AML-193 (cell line): ENCODE measurements around the gene TAOK3.
"Not testable (repeated sequence)": the region's sequence is repeated elsewhere in the genome, so short reads cannot be mapped to it uniquely, and the experiment has no call there.

Experiments used
- DNase-seq, 2 experiments: peaks; one replicate each; lab custom pipeline; 2025; lab: John Stamatoyannopoulos, UW

The TAOK3 gene

DNA sequence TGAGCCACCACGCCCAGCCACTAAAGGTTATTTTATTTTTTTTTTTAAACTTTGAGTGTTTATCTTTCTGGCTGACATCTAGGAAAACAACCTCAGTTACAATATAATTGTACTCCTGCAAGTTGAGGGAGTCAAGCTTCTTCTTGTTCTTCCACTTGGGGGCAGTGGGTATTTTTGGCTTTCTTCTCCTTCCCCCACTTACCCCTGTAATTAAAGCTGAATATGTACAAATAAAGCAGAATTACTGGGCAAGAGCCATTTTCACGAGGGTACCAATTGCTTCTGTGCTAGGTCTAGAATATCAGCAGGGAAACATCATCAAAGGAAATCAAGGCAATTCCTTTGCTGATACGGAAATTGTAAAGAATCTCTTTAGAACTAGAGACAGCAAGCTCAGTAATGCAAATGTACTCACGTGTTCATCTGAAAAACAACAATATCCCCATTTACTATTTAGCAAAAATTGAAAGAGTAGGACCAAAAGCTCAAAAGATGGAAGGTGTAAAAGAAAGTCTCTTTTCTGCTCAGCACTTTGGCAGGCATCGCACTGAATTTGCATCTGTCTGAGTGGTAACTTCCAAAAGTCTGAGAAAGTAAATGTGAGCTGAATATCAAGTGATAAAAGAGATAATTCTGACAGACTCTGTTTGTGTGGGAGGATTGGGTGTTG is 72.8 kb downstream of the TAOK3 start:
- peak; percentile 8 to 9 for DNase-seq

DNA sequence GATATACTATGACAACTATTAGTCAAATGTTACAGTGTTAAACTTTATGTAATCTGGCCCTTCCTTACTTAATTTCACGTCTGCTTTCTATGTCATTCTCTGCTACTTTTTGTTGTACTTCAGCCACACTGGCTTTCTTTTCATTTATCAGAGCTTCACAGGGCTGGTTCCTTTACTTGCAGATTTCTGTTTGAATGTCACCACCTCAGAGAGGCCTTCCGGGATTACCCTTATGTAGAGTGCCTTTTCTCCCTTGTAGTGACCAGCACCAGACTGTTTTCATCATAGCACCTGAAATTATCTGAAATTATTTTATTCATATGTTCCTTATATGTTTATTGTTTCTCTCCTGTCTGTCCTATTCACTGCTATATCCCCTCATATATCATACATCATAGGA is 75.4 kb downstream of the TAOK3 start:
- no peak for DNase-seq

- DNase-seq = no peak
Observed at GRCh38 chr12:118292836-118293235, 79.9 kb downstream of the TAOK3 start.

DNA sequence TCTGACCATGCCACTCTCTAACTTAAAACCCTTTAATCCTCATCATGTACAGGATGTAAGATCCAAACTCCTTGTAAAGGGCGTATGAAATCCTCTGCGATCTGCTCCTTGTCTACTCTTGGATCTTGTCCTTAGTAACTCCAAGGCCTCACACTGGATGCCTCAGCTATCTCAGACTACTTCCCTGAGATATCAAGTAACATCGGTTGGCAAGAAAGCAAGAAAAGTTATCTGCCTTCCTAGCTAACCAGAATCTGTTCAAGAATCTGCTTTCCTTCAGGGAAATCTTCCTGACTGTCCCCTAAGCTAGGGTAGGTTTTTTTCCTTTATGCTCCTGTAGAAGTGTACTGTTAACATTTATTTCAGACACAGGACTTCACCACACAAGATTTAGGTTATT is 82.6 kb downstream of the TAOK3 start:
- DNase-seq = no peak

- no peak for DNase-seq
Observed at GRCh38 chr12:118288174-118288573, 84.5 kb downstream of the TAOK3 start.

- no peak for DNase-seq
Observed at GRCh38 chr12:118287728-118288127, 85.0 kb downstream of the TAOK3 start.

DNA sequence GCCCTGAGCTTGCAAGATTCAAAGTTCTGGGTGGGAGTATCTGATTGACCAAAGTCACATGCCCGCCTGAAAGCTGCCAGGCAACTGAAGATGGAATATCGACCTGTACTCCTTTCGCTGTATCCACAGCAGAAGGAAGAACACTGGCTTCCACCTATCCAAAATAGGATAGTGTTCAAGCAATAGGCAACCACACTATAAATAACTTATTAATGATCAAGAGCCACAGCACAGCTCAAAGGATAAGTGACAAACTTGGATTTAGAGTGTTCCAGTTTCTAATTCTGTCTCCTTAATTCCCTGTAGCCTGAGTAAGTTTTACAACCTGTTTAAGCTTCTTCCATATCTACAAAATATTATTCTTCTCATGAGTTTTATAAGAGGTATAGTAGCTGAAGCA is 89.9 kb downstream of the TAOK3 start:
- no peak for DNase-seq

- DNase-seq = not testable (repeated sequence)
Observed at GRCh38 chr12:118278288-118278687, 94.4 kb downstream of the TAOK3 start.

- DNase-seq = no peak
Observed at GRCh38 chr12:118274066-118274465, 98.6 kb downstream of the TAOK3 start.

- DNase-seq = no peak
Observed at GRCh38 chr12:118271770-118272417, 100.8 kb downstream of the TAOK3 start.

GRCh38 chr12:118271183-118271582 is 101.5 kb downstream of the TAOK3 start:
- no peak for DNase-seq

DNA sequence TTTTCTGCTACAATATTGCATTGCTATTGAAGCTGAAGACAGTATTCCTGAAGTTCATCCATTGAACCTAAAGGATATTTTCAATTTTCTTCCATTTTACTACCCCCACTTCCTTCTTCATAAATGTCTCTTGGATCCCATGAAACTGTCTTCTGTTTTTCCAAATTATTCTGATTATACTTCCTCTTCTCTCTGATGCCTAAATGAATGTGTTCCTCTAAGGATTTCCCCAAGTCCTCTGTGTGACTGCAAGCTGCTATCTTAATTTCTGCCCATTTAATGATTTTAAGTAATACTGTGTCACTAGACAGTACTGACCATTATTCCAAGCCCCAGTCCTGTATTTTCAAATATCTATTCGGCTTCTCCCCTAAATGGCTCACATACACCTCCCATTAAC is 102.9 kb downstream of the TAOK3 start:
- DNase-seq = no peak

- no peak for DNase-seq
Observed at GRCh38 chr12:118259079-118259478, 113.6 kb downstream of the TAOK3 start.

DNA sequence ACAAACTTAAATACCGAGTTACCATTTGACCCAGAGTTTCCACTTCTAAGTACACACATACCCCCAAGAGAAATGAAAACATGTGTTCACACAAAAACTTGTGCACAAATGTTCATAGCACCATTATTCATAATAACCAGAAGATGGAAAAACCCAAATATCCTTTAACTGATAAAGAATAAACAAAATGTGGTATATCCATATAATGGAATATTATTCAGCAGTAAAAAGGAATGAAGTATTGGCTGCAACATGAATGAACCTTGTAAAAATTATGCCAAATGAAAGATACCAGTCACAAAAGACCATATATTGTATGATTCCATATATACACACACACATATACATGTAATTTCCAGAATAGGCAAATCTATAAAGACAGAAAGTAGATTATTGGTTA is 116.4 kb downstream of the TAOK3 start:
- DNase-seq = no peak

DNA sequence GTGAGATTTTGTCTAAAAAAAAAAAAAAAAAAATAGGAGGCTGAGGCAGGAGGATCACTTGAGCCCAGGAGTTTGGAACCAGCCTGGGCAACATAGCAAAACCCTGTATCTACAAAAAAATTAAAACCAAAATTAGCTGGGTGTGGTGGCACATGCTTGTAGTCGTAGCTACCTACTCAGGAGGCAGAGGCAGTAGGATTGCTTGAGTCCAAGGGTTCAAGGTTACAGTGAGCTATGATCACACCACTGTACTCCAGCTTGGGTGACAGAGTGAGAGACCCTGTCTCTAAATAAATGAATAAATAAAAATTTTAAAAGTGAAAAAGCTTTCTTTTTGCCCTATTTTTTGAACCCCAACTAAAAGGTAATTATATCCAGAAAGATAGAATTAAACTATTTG is 123.2 kb downstream of the TAOK3 start:
- DNase-seq = no peak

- DNase-seq = not testable (repeated sequence)
Observed at GRCh38 chr12:118245886-118246285, 126.8 kb downstream of the TAOK3 start.

DNA sequence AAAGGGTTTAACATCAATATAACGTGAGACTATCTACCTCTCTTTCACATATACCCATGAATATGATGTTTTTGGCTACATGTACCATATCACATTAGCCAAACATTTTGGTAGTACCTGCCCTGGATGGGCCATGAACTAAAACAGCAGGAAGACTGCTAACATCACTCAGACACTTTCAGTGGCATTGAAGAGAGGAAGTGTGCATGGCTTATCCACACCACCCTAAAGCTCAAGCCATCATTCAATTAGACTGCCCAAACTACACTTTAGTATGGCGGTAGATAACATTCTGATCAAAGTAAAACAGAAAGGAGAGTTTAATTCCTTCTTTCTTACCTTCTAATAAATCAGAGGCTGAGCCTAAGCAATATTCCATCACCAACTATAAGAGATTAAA is 133.8 kb downstream of the TAOK3 start:
- no peak for DNase-seq

- no peak for DNase-seq
Observed at GRCh38 chr12:118237908-118238307, 134.8 kb downstream of the TAOK3 start.

GRCh38 chr12:118237052-118237665 is 135.5 kb downstream of the TAOK3 start:
- peak; percentile 48 to 52 for DNase-seq

GRCh38 chr12:118220702-118221101 is 152.0 kb downstream of the TAOK3 start:
- no peak for DNase-seq

DNA sequence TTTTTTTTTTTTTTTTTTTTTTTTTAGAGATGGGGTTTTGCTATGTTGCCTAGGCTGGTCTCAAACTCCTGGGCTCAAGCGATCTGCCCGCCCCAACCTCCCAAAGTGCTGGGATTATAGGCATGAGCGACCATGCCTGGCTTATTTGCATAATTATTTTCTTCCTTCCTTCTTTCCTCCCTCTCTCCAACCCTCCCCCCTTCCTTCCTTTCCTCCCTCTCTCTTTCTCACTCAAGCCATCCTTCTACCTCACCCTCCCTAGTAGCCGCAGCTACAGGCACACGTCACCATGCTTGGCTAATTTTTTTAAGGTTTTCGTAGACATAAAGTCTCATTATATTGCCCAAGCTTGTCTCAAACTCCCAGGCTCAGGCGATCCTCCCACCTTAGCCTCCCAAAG is 152.9 kb downstream of the TAOK3 start:
- no peak for DNase-seq

DNA sequence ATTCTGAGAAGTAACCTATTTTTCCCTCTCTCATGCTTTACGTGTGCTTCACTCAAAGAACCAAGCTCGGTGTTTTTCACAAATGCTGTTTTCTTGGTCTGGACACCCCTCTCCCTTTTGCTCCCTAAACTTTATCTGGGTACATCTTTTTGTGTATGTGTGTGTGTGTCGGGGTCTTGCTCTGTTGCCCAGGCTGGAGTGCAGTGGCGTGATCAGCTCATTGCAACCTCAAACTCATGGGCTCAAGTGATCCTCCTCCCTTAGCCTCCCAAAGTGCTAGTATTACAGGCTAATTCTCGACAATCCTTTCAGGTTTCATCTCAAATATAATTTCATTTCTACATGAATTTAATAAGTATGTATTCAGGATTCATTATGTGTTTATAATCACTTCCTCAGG is 153.6 kb downstream of the TAOK3 start:
- no peak for DNase-seq

DNA sequence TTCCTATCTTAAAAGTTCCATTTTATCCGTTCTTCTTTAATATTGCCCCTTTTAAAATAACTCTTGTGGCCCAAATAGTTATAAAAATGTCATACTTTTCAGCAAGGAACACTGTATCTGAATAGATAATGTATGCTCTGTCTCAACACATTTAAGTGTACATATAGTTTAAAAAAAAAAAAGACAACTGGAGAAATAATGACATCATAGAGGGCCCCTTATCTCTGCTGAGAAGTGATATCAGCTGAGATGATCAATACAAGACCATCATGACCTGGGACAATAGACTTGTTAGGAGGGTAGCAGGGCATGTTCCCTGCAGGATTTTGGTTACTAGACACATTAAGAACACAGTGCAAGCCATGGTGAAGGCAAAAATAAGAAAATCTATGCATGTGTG is 159.3 kb downstream of the TAOK3 start:
- DNase-seq = no peak

DNA sequence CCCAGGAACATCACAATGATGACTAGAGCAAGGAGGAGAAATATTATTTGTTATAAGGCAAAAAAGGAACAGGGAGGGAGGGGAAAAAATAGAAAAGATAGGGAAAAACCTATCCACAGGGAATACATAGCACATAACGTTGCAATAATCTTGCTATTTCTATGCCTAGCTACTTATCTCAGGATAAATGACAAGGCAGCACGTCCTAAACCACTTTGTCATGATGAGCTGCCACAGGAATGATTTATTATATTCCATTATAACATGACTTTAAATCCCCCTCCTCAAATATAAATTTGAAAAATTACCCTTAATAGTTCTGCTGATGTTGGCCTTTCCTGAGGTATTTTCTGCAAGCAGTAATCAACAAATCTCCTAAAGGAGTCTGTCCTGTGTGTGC is 160.1 kb downstream of the TAOK3 start:
- no peak for DNase-seq
